Immature natural killer cell (primary cell): ENCODE results near the gene DCUN1D2. TPM values are rescaled to one million over a fixed set of nuclear protein-coding genes. Genes with fewer than 3 reads are reported as not detected.
"Not testable (repeated sequence)": the region's sequence is repeated elsewhere in the genome, so short reads cannot be mapped to it uniquely, and the experiment has no call there.

Source experiments
- DNase-seq, 3 donors: peaks; one replicate each; pipeline ENCODE4 v3.0.0; 2022; ENCODE audit warnings: mixed read lengths in 1 of 3
- H3K27ac Mint-ChIP-seq, 6 donors: one replicate each; pipeline ENCODE4 v1.8.0; 2020; ENCODE audit warnings: mixed read lengths in 6 of 6, mild to moderate bottlenecking in 5 of 6, inconsistent platforms in 4 of 6, moderate library complexity in 3 of 6
- H3K27me3 Mint-ChIP-seq, 3 donors: one replicate each; pipeline ENCODE4 v1.8.0; 2020 to 2021; ENCODE audit warnings: low read depth in 3 of 3, mild to moderate bottlenecking in 3 of 3, mixed read lengths in 3 of 3, moderate library complexity in 3 of 3, inconsistent platforms in 1 of 3
- H3K36me3 Mint-ChIP-seq, 3 donors: one replicate each; pipeline ENCODE4 v1.8.0; 2020; ENCODE audit warnings: mixed read lengths in 3 of 3, inconsistent platforms in 2 of 3, mild to moderate bottlenecking in 2 of 3
- H3K4me1 Mint-ChIP-seq, 2 donors: one replicate each; pipeline ENCODE4 v1.8.0; 2020; ENCODE audit warnings: inconsistent platforms in 2 of 2, mild to moderate bottlenecking in 2 of 2, mixed read lengths in 2 of 2, moderate library complexity in 1 of 2
- H3K4me3 Mint-ChIP-seq, 5 donors: one replicate each; pipeline ENCODE4 v1.8.0; 2020; ENCODE audit warnings: mild to moderate bottlenecking in 5 of 5, mixed read lengths in 5 of 5, inconsistent platforms in 3 of 5, moderate library complexity in 3 of 5
- H3K9me3 Mint-ChIP-seq, 6 donors: one replicate each; pipeline ENCODE4 v1.8.0; 2020; ENCODE audit warnings: mild to moderate bottlenecking in 6 of 6, mixed read lengths in 6 of 6, inconsistent platforms in 4 of 6, moderate library complexity in 3 of 6
- polyA plus RNA-seq, 3 donors: library from polyadenylated mRNA; unstranded; fragments of 300-500 nt; fragmentation: Illumina TruSeq; gene quantifications; one replicate each; pipeline ENCODE4 v1.2.3, GENCODE V29; 2021

DCUN1D2 gene
- polyA plus RNA-seq, 3 donors from 2014 or later, result 7.4 to 23.0 (median 7.6) TPM

DNA sequence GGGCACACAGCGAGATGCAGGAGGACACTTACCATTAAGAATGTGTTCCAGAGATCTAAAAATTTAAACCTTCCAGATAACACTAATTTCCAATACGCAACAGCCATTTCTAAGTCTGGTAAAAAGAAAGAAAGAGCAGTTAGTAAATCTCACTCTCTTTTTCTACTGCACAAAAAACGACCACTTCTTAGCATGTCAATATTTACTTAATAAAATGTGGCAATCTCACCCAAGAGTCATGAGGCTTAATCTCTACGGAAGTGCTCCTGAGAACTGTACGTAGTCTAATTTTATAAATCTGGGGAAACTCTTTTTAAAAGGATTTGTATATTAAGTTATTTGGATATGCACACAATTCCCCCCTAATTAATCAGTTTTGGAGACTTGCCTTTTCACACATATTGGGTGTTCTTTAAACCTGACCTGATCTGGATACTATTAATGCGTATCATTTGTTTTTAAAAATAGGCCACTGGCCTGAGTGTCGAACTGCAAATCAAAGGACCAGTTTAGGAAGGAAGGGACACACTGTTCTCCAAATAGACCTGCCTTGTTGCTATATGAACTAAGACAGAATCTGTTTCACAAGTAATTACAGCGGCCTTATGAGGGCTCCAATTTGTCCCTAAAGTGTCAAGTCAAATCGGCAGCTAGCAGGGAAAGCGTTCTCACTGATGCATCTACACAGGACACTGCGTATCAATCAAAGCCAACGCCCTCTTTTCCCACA, 29.3 kb downstream of the DCUN1D2 start:
- no peak for DNase-seq
- Mint-ChIP-seq H3K4me3 (no peak overlapping the region), H3K9me3 (no peaks in the 10 kb centered on the region), H3K27ac (no peak overlapping the region), H3K27me3 (no peaks in the 10 kb centered on the region), H3K36me3 (peaks cover 9 to 33% (median 17%) of the 10 kb centered on the region in 3 donors), H3K4me1 (peaks cover 11% of the 10 kb centered on the region in 2 donors)

DNA sequence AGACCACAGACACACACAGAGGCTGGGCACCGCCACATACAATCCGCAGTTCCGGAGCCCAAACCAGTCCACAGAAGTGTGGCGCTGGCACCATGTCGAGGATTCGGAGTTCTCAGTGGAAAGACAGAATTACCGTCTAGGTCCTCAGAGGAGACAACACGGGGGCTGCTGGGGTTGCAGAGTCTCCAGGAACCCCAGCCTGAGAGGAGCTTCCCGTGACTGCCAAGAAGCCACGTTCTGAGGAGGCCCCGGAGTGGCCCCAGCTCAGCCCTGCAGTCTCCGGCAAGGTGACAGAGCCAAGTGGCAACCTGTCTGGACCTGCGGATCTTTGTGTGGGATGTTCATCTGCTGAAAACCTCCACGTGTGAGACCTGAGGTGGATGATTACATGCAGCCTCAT, 29.9 kb downstream of the DCUN1D2 start:
- peaks cover 8 to 11% of the 10 kb centered on the region in 2 donors for H3K4me1 Mint-ChIP-seq
- DNase-seq, result no peak
- H3K36me3 Mint-ChIP-seq, result peaks cover 14 to 38% (median 17%) of the 10 kb centered on the region in 3 donors
- no peaks in the 10 kb centered on the region for H3K27me3 Mint-ChIP-seq
- H3K9me3 Mint-ChIP-seq, result no peaks in the 10 kb centered on the region
- no peak overlapping the region for H3K4me3 Mint-ChIP-seq
- H3K27ac Mint-ChIP-seq, result no peak overlapping the region

- H3K27ac Mint-ChIP-seq, result no peak overlapping the region
- no peaks in the 10 kb centered on the region for H3K27me3 Mint-ChIP-seq
- H3K4me3 Mint-ChIP-seq, result no peak overlapping the region
- no peaks in the 10 kb centered on the region for H3K9me3 Mint-ChIP-seq
- DNase-seq, result no peak
- peaks cover 17 to 38% (median 17%) of the 10 kb centered on the region in 3 donors for H3K36me3 Mint-ChIP-seq
- peaks cover 3 to 6% of the 10 kb centered on the region in 2 donors for H3K4me1 Mint-ChIP-seq
Measured at GRCh38 chr13:113460064-113460555, 30.4 kb downstream of the DCUN1D2 start.

DNA sequence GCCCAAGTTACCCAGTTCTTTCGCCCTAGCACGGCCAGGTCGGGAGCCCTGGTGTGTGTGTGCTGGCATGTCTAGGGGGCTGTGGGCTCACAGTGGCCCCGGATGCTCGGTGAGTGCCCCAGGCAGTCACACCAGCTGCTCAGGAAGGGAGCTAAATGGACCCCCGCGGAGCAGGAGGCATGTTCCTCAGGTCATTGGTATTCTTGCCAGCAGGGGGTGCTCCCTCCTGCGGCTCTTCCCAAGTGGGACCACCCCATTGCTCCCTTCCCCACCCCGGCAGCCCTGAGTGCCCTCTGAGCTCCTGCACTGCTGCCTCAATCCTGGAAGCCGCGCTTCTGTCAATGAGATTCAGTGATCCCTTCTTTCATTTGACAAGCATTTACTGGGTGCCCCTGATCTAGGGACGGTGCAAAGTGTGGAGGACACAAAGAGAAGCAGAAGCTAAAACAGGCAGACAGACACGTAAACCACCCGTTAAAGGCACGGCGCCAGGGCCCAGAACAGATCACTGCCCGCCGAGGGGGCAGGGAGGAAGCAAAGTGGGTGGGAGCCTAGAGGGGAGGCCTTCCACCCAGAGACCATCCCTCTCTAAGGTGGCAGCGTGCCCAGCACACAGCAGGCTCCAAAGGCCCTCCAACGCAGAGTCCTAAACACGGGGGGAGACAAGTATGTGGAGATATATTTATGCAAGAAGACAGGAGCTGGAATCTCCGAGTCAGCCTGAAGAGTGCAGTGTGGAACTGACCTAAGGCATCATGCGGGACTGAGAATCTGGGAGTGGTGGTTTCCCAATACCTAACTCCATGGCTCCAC, 32.1 kb downstream of the DCUN1D2 start:
- no peaks in the 10 kb centered on the region for H3K9me3 Mint-ChIP-seq
- DNase-seq, result no peak

GRCh38 chr13:113457510-113457909, 33.0 kb downstream of the DCUN1D2 start:
- DNase-seq, result no peak
- Mint-ChIP-seq H3K4me1 (no peaks in the 10 kb centered on the region), H3K9me3 (no peaks in the 10 kb centered on the region), H3K27ac (no peak overlapping the region), H3K4me3 (no peak overlapping the region), H3K36me3 (peaks cover 20 to 40% (median 21%) of the 10 kb centered on the region in 3 donors), H3K27me3 (no peaks in the 10 kb centered on the region)

More for the DNA sequence above, 32.1 kb downstream of the DCUN1D2 start:
- H3K4me3 Mint-ChIP-seq, result no peak overlapping the region
- H3K27me3 Mint-ChIP-seq, result no peaks in the 10 kb centered on the region
- no peak overlapping the region for H3K27ac Mint-ChIP-seq
- no peaks in the 10 kb centered on the region for H3K4me1 Mint-ChIP-seq
- peaks cover 20 to 38% (median 21%) of the 10 kb centered on the region in 3 donors for H3K36me3 Mint-ChIP-seq

DNA sequence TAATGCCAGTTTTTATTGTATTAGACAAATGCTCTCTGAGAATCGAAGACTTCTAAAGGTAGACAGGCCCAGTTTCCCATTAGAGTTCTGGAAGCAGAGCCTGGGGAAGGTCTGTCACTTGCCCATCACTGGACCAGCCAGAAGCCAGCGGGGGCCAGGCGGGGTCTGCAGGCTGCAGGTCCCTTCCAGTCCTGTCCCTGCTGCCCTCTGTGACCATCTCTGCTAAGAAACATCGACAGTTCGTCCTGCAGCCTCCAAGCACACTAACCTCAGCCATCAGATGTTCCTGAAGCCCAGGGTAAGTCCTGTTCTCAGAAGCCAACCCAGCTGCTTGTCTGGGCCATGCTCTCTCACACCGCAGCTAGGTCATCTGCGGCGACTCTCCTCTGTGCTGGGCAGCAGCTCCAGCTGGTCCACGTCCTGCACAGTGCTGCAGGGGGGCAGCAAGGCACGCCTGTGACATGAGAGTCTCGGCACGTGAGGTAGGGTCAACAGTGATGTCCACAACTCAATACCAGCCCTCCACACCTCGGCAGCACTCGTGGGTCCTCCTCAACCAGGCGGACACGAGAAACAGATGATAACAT, 34.3 kb downstream of the DCUN1D2 start:
- peaks cover 20 to 36% (median 21%) of the 10 kb centered on the region in 3 donors for H3K36me3 Mint-ChIP-seq
- no peaks in the 10 kb centered on the region for H3K27me3 Mint-ChIP-seq
- no peak overlapping the region for H3K27ac Mint-ChIP-seq
- H3K4me3 Mint-ChIP-seq, result no peak overlapping the region
- H3K4me1 Mint-ChIP-seq, result no peaks in the 10 kb centered on the region
- no peaks in the 10 kb centered on the region for H3K9me3 Mint-ChIP-seq
- DNase-seq, result no peak

- no peaks in the 10 kb centered on the region for H3K4me1 Mint-ChIP-seq
Measured at GRCh38 chr13:113455384-113455783, 35.1 kb downstream of the DCUN1D2 start.

GRCh38 chr13:113454936-113455335, 35.6 kb downstream of the DCUN1D2 start:
- H3K4me1 Mint-ChIP-seq, result no peaks in the 10 kb centered on the region
- DNase-seq, result no peak
- H3K27me3 Mint-ChIP-seq, result no peaks in the 10 kb centered on the region
- H3K36me3 Mint-ChIP-seq, result peaks cover 15 to 29% (median 17%) of the 10 kb centered on the region in 3 donors
- no peak overlapping the region for H3K4me3 Mint-ChIP-seq
- no peak overlapping the region for H3K27ac Mint-ChIP-seq
- H3K9me3 Mint-ChIP-seq, result no peaks in the 10 kb centered on the region

More at GRCh38 chr13:113455384-113455783, 35.1 kb downstream of the DCUN1D2 start:
- Mint-ChIP-seq H3K4me3 (no peak overlapping the region), H3K27ac (no peak overlapping the region), H3K9me3 (no peaks in the 10 kb centered on the region), H3K27me3 (no peaks in the 10 kb centered on the region), H3K36me3 (peaks cover 17 to 32% (median 20%) of the 10 kb centered on the region in 3 donors)
- DNase-seq, result no peak

DNA sequence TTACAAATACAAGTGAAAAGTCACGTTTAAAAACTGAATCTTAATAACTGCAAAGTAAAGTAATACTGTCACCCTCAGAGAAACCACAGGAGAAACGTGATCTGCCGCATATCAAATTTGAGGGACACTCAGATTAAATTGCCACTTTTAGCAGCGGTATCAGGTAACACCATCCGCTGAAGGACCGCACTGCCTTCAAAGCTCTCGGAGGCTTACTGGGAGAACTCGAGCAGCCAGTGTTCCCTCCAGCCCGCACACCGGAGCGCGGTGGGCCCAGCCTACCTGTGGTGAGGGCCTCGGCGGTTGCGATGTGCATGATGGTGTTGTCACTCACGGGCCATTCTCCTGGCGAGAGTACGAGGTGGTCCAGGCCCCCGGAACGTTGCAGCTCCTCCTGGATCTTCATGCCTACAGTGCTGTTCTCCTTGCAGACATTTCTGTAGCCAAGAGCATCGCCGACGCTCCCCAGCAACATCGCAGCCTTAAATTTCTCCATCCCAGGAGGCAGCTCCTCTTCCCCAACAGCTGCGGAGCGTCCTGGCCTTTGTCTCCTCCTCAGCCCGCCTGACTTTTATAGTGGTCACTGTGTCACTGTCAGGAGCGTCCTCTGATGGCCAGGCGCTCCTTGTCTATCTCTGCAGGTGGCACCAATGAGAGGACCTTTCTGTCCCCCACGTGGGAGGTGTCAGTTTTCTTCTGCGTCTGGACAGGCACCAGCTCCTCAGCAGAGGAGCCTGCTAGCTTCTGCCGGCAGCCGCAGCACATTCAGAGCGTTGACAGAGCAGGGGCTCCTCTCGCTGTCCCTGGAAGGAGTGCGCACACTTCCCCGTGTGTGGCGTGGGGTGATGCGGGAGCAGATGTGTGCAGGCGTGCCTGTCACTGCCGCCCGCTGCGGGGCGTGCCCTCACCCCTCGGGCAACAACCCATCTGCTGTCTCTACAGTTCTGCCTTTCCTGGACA, 37.3 kb downstream of the DCUN1D2 start, which contains the start of gene ADPRHL1:
TSS of gene ADPRHL1 (minus strand) at position 547 of the 960 bp plus-strand sequence. CDS start at position 496, 51 bp downstream.
- Mint-ChIP-seq H3K4me1 (no peaks in the 10 kb centered on the region), H3K4me3 (no peak within 1 kb of the TSS), H3K36me3 (peaks cover 8 to 22% (median 10%) of the 10 kb centered on the region in 3 donors), H3K27ac (peak within 1 kb of the TSS in 1 of 6 donors; percentile 64), H3K27me3 (no peaks in the 10 kb centered on the region), H3K9me3 (no peaks in the 10 kb centered on the region)
- no peak for DNase-seq

DNA sequence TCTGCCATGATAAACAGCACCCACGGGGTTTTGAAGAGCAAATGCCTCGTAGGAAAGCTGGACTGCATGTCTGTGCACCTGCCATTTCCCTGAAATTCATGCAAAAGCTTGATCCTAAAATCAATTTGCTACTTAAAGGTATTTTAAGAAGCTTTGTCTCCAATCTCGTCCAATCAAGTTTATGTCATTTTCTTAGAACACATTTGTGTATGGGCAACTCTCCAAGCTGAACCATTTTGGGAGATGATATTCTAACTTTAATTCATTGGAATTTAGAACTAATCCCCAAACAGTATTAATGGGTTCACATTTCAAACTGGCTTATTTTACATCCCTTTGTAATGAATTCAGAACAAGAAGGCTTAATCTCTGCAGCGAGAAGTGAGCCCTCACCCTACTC, 38.0 kb downstream of the DCUN1D2 start:
- Mint-ChIP-seq H3K27me3 (no peaks in the 10 kb centered on the region), H3K27ac (no peak overlapping the region), H3K36me3 (peaks cover 7 to 16% (median 10%) of the 10 kb centered on the region in 3 donors), H3K9me3 (no peaks in the 10 kb centered on the region), H3K4me3 (no peak overlapping the region), H3K4me1 (no peaks in the 10 kb centered on the region)
- DNase-seq, result no peak

GRCh38 chr13:113451951-113452421, 38.5 kb downstream of the DCUN1D2 start:
- no peak for DNase-seq
- Mint-ChIP-seq H3K27me3 (no peaks in the 10 kb centered on the region), H3K4me1 (no peaks in the 10 kb centered on the region), H3K9me3 (no peaks in the 10 kb centered on the region), H3K36me3 (peaks cover 4 to 12% (median 10%) of the 10 kb centered on the region in 3 donors), H3K4me3 (no peak overlapping the region), H3K27ac (no peak overlapping the region)

GRCh38 chr13:113450861-113451620, 39.5 kb downstream of the DCUN1D2 start:
- not testable (repeated sequence) for DNase-seq, H3K9me3 Mint-ChIP-seq, H3K27me3 Mint-ChIP-seq, H3K27ac Mint-ChIP-seq, H3K4me3 Mint-ChIP-seq, H3K4me1 Mint-ChIP-seq
- peaks cover 4 to 10% (median 6%) of the 10 kb centered on the region in 3 donors for H3K36me3 Mint-ChIP-seq
